ENCODE data around the gene MDGA2. TPM values are rescaled to one million over a fixed set of nuclear protein-coding genes. Genes with fewer than 3 reads are reported as not detected.
"Not testable (repeated sequence)": the region's sequence is repeated elsewhere in the genome, so short reads cannot be mapped to it uniquely, and the experiment has no call there.

MDGA2 gene
- total and polyA plus RNA-seq, 2 donors (not counting 1 experiment from before 2014, with no cell fraction given), result not detected

- Histone ChIP-seq H4K20me1 (ENCODE audit: control insufficient read depth, extremely low read depth, insufficient read depth, low read length) (no peaks in the 10 kb centered on the region), H3K9me3 (ENCODE audit: control insufficient read depth, insufficient read depth, low read depth, low read length) (no peaks in the 10 kb centered on the region), H3K79me2 (ENCODE audit: control insufficient read depth, insufficient read depth, low read length) (no peaks in the 10 kb centered on the region), H3K36me3 (ENCODE audit: control insufficient read depth, insufficient read depth, low read length) (no peaks in the 10 kb centered on the region), H3K27me3 (ENCODE audit: control insufficient read depth, insufficient read depth, low read length) (no peaks in the 10 kb centered on the region), H2AFZ (ENCODE audit: low read length) (no peak overlapping the region), H3K4me2 (ENCODE audit: extremely low read depth, insufficient read depth, low read length) (no peak overlapping the region), H3K9ac (ENCODE audit: insufficient read depth, low read length) (no peak overlapping the region), H3K27ac (ENCODE audit: insufficient read depth, low read length) (no peak overlapping the region), H3K4me3 (replicated peaks in 1 of 4; ENCODE audit: control extremely low read depth in 1 of 4, insufficient read depth in 1 of 4, low read depth in 3 of 4, low read length in 4 of 4) (no peak overlapping the region), H3K4me1 (ENCODE audit: control insufficient read depth, extremely low read depth, insufficient read depth, low read length) (no peaks in the 10 kb centered on the region)
- TF ChIP-seq EZH2 (IDR thresholded peaks at IDR 0.05; ENCODE audit: low read length, missing control alignments), result no peak
- TF ChIP-seq CTCF (conservative IDR thresholded peaks at IDR 0.05 in 1 of 2, IDR thresholded peaks at IDR 0.05 in 1 of 2; ENCODE audit: low read depth in 1 of 2, low read length in 2 of 2), result no peak
- DNase-seq (ENCODE audit: low read depth in 2 of 2), result no peak
These were observed 495.5 kb downstream of the MDGA2 start for GRCh38 chr14:47179906-47180305.

- H3K4me1 ChIP-seq (ENCODE audit: control insufficient read depth, extremely low read depth, insufficient read depth, low read length); H3K4me3 ChIP-seq (replicated peaks in 1 of 4; ENCODE audit: control extremely low read depth in 1 of 4, insufficient read depth in 1 of 4, low read depth in 3 of 4, low read length in 4 of 4): not testable (repeated sequence)
These were observed 503.5 kb downstream of the MDGA2 start for GRCh38 chr14:47171896-47172295.

GRCh38 chr14:47167402-47167801 is 508.0 kb downstream of the MDGA2 start:
- Histone ChIP-seq H3K9ac (ENCODE audit: insufficient read depth, low read length) (no peak overlapping the region), H3K36me3 (ENCODE audit: control insufficient read depth, insufficient read depth, low read length) (no peaks in the 10 kb centered on the region), H3K79me2 (ENCODE audit: control insufficient read depth, insufficient read depth, low read length) (no peaks in the 10 kb centered on the region), H3K27ac (ENCODE audit: insufficient read depth, low read length) (no peak overlapping the region), H3K4me2 (ENCODE audit: extremely low read depth, insufficient read depth, low read length) (no peak overlapping the region), H2AFZ (ENCODE audit: low read length) (no peak overlapping the region), H3K4me1 (ENCODE audit: control insufficient read depth, extremely low read depth, insufficient read depth, low read length) (no peaks in the 10 kb centered on the region), H3K4me3 (replicated peaks in 1 of 4; ENCODE audit: control extremely low read depth in 1 of 4, insufficient read depth in 1 of 4, low read depth in 3 of 4, low read length in 4 of 4) (no peak overlapping the region), H3K27me3 (ENCODE audit: control insufficient read depth, insufficient read depth, low read length) (no peaks in the 10 kb centered on the region), H3K9me3 (ENCODE audit: control insufficient read depth, insufficient read depth, low read depth, low read length) (no peaks in the 10 kb centered on the region), H4K20me1 (ENCODE audit: control insufficient read depth, extremely low read depth, insufficient read depth, low read length) (no peaks in the 10 kb centered on the region)
- DNase-seq (ENCODE audit: low read depth in 2 of 2), result no peak
- TF ChIP-seq CTCF (conservative IDR thresholded peaks at IDR 0.05 in 1 of 2, IDR thresholded peaks at IDR 0.05 in 1 of 2; ENCODE audit: low read depth in 1 of 2, low read length in 2 of 2) (no peak), EZH2 (IDR thresholded peaks at IDR 0.05; ENCODE audit: low read length, missing control alignments) (no peak)

More at GRCh38 chr14:47171896-47172295, 503.5 kb downstream of the MDGA2 start:
- not testable (repeated sequence) for DNase-seq (ENCODE audit: low read depth in 2 of 2); H3K9me3 ChIP-seq (ENCODE audit: control insufficient read depth, insufficient read depth, low read depth, low read length); H3K79me2 ChIP-seq (ENCODE audit: control insufficient read depth, insufficient read depth, low read length); H4K20me1 ChIP-seq (ENCODE audit: control insufficient read depth, extremely low read depth, insufficient read depth, low read length); H3K4me2 ChIP-seq (ENCODE audit: extremely low read depth, insufficient read depth, low read length); H3K27ac ChIP-seq (ENCODE audit: insufficient read depth, low read length); H3K27me3 ChIP-seq (ENCODE audit: control insufficient read depth, insufficient read depth, low read length); H3K9ac ChIP-seq (ENCODE audit: insufficient read depth, low read length); H3K36me3 ChIP-seq (ENCODE audit: control insufficient read depth, insufficient read depth, low read length); H2AFZ ChIP-seq (ENCODE audit: low read length)
